Endodermal cell (in vitro differentiated cells): Measurements from ENCODE around the gene CDRT4. TPM values are rescaled to one million over a fixed set of nuclear protein-coding genes. Genes with fewer than 3 reads are reported as not detected.
A peak's percentile ranks its signal among the peaks of the same experiment; 100 is the strongest.
"Not testable (repeated sequence)": the region's sequence is repeated elsewhere in the genome, so short reads cannot be mapped to it uniquely, and the experiment has no call there.

Experiments
- DNase-seq: peaks from one replicate; pipeline ENCODE4 v3.0.0-alpha.2; 2017
- H3K27ac ChIP-seq: 2 replicates; pipeline ENCODE4 v1.5.1; 2013; ENCODE audit warnings: mild to moderate bottlenecking, low read depth, low read length, moderate library complexity
- H3K27me3 ChIP-seq: 2 replicates; pipeline ENCODE4 v1.6.1; 2013; ENCODE audit warnings: mild to moderate bottlenecking, low read length, moderate library complexity; ENCODE audit not compliant: insufficient read depth, control insufficient read depth, poor library complexity, severe bottlenecking
- H3K36me3 ChIP-seq: 2 replicates; pipeline ENCODE4 v1.7.0; 2013; ENCODE audit warnings: mild to moderate bottlenecking, low read length, moderate library complexity; ENCODE audit not compliant: control insufficient read depth, insufficient read depth
- H3K4me1 ChIP-seq: one replicate; pipeline ENCODE4 v1.7.0; 2013; ENCODE audit warnings: low read length; ENCODE audit not compliant: control insufficient read depth, insufficient read depth
- H3K4me3 ChIP-seq: 2 replicates; pipeline ENCODE4 v1.5.1; 2013; ENCODE audit warnings: mild to moderate bottlenecking, low read length, moderate library complexity
- H3K9ac ChIP-seq: 2 replicates; pipeline ENCODE4 v1.6.1; 2013; ENCODE audit warnings: mild to moderate bottlenecking, low read length, moderate library complexity; ENCODE audit not compliant: poor library complexity, severe bottlenecking; ENCODE audit errors: extremely low read depth
- H3K9me3 ChIP-seq: 2 replicates; pipeline ENCODE4 v1.6.1; 2013; ENCODE audit warnings: mild to moderate bottlenecking, low read length, moderate library complexity; ENCODE audit not compliant: control insufficient read depth
- H3K27ac Mint-ChIP-seq: 2 replicates; pipeline ENCODE4 v1.8.0; 2020; ENCODE audit warnings: mixed read lengths
- H3K27me3 Mint-ChIP-seq: 2 replicates; pipeline ENCODE4 v1.8.0; 2021; ENCODE audit warnings: mild to moderate bottlenecking, mixed read lengths; ENCODE audit not compliant: insufficient read depth
- H3K36me3 Mint-ChIP-seq: 2 replicates; pipeline ENCODE4 v1.8.0; 2020; ENCODE audit warnings: low read depth, mixed read lengths
- H3K4me1 Mint-ChIP-seq: 2 replicates; pipeline ENCODE4 v1.8.0; 2020; ENCODE audit warnings: mixed read lengths
- H3K4me3 Mint-ChIP-seq: 2 replicates; pipeline ENCODE4 v1.8.0; 2020; ENCODE audit warnings: mild to moderate bottlenecking, moderate library complexity, mixed read lengths
- H3K9me3 Mint-ChIP-seq: 2 replicates; pipeline ENCODE4 v1.8.0; 2020; ENCODE audit warnings: mild to moderate bottlenecking, mixed read lengths
- WGBS, 2 experiments: methylation state at CpG; one replicate each; pipeline versions ENCODE4 v1.1.5 to v1.1.7; 2013; ENCODE audit warnings: missing lambda C conversion rate in 2 of 2, mixed read lengths in 1 of 2; ENCODE audit not compliant: insufficient coverage in 1 of 2, insufficient read length in 1 of 2; 5-methylcytosine and 5-hydroxymethylcytosine counted together
- total RNA-seq, 2 donors: library from RNA; stranded (reverse); fragmentation: NEBNext Ultra II Directional in 1 of 2; extraction: Animal tissue kit (Norgen Biotek cat#: 25700) in 1 of 2; gene quantifications; 2 replicates in 1 of 2; 3 replicates in 1 of 2; pipeline ENCODE4 v1.2.1, GENCODE V29; 2021
- TF ChIP-seq, protein P1 (sequence below): fragments of 200-600 bp; sonication (generic); conservative IDR thresholded peaks from 2 replicates; pipeline ENCODE4 v1.5.0; 2021; ENCODE audit warnings: antibody characterized with exemption, mild to moderate bottlenecking

Gene CDRT4
- total RNA-seq, 2 donors from 2014 or later: 16.4 to 39.7 TPM

DNA sequence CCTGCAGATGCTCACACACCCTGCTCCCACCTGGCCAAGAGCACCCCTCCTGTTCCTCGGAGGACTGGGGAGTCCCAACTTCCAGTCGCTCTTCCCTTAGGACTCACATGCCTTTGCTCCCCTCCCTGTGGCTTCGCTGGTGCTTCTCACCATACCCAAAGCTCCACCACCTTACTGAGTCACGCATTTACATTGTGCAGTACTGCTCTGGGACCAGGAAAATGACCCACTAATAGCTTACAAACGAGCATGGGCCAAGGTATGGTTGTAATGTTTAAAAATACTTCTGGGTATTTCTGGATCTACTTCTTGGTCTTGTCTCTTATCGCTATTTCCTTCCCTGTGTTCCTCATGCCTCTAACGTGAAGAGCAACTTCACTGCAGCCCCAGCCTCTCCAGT lies 41.0 kb upstream of the CDRT4 start:
- Mint-ChIP-seq H3K27me3 (no peaks in the 10 kb centered on the region), H3K36me3 (peaks cover 72% of the 10 kb centered on the region), H3K4me3 (no peak overlapping the region), H3K4me1 (no peaks in the 10 kb centered on the region), H3K9me3 (no peaks in the 10 kb centered on the region), H3K27ac (no peak overlapping the region)
- Histone ChIP-seq H3K36me3 (peaks cover 85% of the 10 kb centered on the region), H3K9ac (no peak overlapping the region), H3K4me3 (no peak overlapping the region), H3K27me3 (no peaks in the 10 kb centered on the region), H3K27ac (no peak overlapping the region), H3K9me3 (no peaks in the 10 kb centered on the region), H3K4me1 (no peaks in the 10 kb centered on the region)
- TF ChIP-seq, protein P1, sequence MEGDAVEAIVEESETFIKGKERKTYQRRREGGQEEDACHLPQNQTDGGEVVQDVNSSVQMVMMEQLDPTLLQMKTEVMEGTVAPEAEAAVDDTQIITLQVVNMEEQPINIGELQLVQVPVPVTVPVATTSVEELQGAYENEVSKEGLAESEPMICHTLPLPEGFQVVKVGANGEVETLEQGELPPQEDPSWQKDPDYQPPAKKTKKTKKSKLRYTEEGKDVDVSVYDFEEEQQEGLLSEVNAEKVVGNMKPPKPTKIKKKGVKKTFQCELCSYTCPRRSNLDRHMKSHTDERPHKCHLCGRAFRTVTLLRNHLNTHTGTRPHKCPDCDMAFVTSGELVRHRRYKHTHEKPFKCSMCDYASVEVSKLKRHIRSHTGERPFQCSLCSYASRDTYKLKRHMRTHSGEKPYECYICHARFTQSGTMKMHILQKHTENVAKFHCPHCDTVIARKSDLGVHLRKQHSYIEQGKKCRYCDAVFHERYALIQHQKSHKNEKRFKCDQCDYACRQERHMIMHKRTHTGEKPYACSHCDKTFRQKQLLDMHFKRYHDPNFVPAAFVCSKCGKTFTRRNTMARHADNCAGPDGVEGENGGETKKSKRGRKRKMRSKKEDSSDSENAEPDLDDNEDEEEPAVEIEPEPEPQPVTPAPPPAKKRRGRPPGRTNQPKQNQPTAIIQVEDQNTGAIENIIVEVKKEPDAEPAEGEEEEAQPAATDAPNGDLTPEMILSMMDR: no peak
- DNase-seq: peak; percentile 18
- 90 to 93% methylated on average over 2 to 7 of the region's 7 CpGs for WGBS, 2 experiments

DNA sequence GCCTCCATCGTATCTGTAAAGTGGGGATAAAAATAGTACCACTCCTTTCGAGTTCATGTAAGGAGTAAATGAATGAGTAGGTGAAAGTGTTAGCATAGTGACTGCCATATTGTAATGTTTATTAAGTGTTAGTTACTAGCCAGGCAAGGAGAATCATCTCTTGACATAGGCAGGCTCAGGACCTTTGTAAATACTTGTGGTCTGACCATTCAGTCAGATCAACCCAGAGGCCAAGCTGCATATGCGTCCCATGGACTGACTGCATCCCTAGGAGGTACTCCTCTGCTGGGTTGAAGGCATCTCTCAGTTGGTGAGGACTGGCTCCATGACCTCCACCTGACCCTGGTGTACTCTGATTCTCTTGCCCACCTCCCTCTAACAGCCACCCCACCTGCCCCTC lies 40.5 kb upstream of the CDRT4 start:
- WGBS, 2 experiments: 88 to 96% methylated on average over 2 to 3 of the region's 3 CpGs
- peaks cover 83% of the 10 kb centered on the region for H3K36me3 ChIP-seq
- no peak overlapping the region for H3K27ac Mint-ChIP-seq
- peaks cover 70% of the 10 kb centered on the region for H3K36me3 Mint-ChIP-seq
- no peaks in the 10 kb centered on the region for H3K27me3 Mint-ChIP-seq
- H3K4me1 ChIP-seq: no peaks in the 10 kb centered on the region
- no peak overlapping the region for H3K27ac ChIP-seq
- no peaks in the 10 kb centered on the region for H3K9me3 Mint-ChIP-seq
- H3K9me3 ChIP-seq: no peaks in the 10 kb centered on the region
- TF ChIP-seq, protein P1: no peak
- H3K4me3 ChIP-seq: no peak overlapping the region
- H3K27me3 ChIP-seq: no peaks in the 10 kb centered on the region
- H3K4me1 Mint-ChIP-seq: peaks cover 1% of the 10 kb centered on the region
- no peak overlapping the region for H3K4me3 Mint-ChIP-seq
- DNase-seq: no peak
- H3K9ac ChIP-seq: no peak overlapping the region

DNA sequence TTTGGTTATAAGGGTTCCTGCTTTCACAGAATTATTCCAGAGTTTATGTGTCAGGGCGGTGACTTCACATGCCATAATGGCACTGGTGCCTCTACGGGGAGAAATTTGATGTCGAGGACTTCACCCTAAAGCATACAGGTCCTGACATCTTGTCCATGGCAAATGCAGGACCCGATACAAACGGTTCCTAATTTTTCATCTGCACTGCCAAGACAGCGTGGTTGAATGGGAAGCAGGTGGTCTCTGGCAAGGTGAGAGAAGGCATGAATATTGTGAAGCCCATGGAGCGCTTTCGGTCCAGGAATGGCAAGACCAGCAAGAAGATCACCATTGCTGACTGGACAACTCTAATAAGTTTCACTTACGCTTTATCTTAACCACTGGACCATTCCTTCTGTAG lies 39.6 kb upstream of the CDRT4 start:
- peak; percentile 19 for DNase-seq
- Histone ChIP-seq H3K4me3 (no peak overlapping the region), H3K27ac (no peak overlapping the region), H3K36me3 (peaks cover 82% of the 10 kb centered on the region), H3K9me3 (no peaks in the 10 kb centered on the region), H3K4me1 (no peaks in the 10 kb centered on the region), H3K9ac (no peak overlapping the region), H3K27me3 (no peaks in the 10 kb centered on the region)
- TF ChIP-seq, protein P1: no peak
- Mint-ChIP-seq H3K4me1 (peaks cover 2% of the 10 kb centered on the region), H3K27ac (no peak overlapping the region), H3K27me3 (no peaks in the 10 kb centered on the region), H3K36me3 (peaks cover 70% of the 10 kb centered on the region), H3K4me3 (no peak overlapping the region), H3K9me3 (no peaks in the 10 kb centered on the region)
- 98% methylated on average over 9 of the region's 9 CpGs for WGBS, 2 experiments

DNA sequence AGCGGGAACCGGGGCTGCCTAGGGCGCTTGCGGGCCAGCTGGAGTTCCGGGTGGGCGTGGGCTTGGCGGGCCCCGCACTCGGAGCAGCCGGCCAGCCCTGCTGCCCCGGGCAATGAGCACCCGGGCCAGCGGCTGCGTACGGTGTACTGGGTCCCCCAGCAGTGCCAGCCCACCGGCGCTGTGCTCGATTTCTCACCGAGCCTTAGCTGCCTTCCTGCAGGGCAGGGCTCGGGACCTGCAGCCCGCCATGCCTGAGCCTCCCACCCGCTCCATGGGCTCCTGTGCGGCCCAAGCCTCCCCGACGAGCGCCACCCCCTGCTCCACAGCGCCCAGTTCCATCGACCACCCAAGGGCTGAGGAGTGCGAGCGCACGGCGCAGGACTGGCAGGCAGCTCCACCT lies 38.3 kb upstream of the CDRT4 start:
- not testable (repeated sequence) for H3K27ac ChIP-seq, H3K9me3 Mint-ChIP-seq, H3K4me3 ChIP-seq, DNase-seq, H3K27ac Mint-ChIP-seq, H3K9ac ChIP-seq, H3K27me3 ChIP-seq, H3K4me3 Mint-ChIP-seq, H3K27me3 Mint-ChIP-seq, H3K9me3 ChIP-seq, H3K4me1 Mint-ChIP-seq, H3K4me1 ChIP-seq
- H3K36me3 Mint-ChIP-seq: peaks cover 73% of the 10 kb centered on the region
- H3K36me3 ChIP-seq: peaks cover 84% of the 10 kb centered on the region
- WGBS, 2 experiments: 93 to 94% methylated on average over 8 to 31 of the region's 32 CpGs
